Uterus (tissue), 2 donors: ENCODE measurements around the gene NCEH1.

Experiments used
- POLR2A ChIP-seq, 2 donors: fragments of 450-650 bp; IDR thresholded peaks; one replicate each; pipeline ENCODE4 v1.6.1; 2016; ENCODE audit warnings: antibody characterized with exemption in 2 of 2, mild to moderate bottlenecking in 1 of 2, moderate library complexity in 1 of 2
- TF ChIP-seq, protein P1 (sequence below), 4 experiments: fragments of 200-600 bp in 2 of 4; fragments of 450-650 bp in 2 of 4; sonication (generic) in 2 of 4; IDR thresholded peaks; one replicate each; pipeline ENCODE4 v1.5.1; 2016 to 2019; ENCODE audit warnings: antibody characterized with exemption in 4 of 4, mild to moderate bottlenecking in 2 of 4, moderate library complexity in 1 of 4

DNA sequence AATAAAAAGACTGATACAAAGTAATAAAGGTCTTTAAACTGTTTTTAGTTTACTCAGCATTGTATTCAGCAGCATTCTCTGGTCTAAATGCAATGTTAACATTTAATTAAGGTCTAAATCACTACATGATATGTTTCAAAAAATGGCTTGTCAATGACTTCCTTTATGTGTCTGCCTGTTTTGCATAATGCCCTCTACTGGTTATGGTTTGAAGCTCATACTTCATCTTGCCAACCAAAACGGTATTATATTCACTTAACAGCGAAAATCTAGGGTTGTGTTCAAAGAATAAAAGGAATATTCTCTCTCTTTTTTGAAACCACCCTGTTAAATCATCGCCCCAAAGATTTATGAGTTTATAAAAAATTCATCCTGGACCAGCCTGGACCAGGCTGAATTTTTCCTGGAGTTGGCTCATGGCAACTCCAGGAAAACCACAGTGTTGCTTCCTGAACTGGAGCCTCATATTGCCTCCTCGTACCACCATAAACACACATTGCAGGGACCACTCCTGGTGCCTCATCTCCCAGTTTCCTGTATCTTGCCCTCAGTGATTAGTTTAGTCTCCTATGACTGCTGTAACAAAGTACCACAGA lies 6.7 kb upstream of the NCEH1 start:
- TF ChIP-seq, protein P1, sequence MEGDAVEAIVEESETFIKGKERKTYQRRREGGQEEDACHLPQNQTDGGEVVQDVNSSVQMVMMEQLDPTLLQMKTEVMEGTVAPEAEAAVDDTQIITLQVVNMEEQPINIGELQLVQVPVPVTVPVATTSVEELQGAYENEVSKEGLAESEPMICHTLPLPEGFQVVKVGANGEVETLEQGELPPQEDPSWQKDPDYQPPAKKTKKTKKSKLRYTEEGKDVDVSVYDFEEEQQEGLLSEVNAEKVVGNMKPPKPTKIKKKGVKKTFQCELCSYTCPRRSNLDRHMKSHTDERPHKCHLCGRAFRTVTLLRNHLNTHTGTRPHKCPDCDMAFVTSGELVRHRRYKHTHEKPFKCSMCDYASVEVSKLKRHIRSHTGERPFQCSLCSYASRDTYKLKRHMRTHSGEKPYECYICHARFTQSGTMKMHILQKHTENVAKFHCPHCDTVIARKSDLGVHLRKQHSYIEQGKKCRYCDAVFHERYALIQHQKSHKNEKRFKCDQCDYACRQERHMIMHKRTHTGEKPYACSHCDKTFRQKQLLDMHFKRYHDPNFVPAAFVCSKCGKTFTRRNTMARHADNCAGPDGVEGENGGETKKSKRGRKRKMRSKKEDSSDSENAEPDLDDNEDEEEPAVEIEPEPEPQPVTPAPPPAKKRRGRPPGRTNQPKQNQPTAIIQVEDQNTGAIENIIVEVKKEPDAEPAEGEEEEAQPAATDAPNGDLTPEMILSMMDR (IDR thresholded peaks at IDR 0.05), result no peak
- no peak for TF ChIP-seq POLR2A (IDR thresholded peaks at IDR 0.05)
